ENCODE data around the gene TCEAL1.
"Not testable (repeated sequence)": the region's sequence is repeated elsewhere in the genome, so short reads cannot be mapped to it uniquely, and the experiment has no call there.

The TCEAL1 gene, protein sequence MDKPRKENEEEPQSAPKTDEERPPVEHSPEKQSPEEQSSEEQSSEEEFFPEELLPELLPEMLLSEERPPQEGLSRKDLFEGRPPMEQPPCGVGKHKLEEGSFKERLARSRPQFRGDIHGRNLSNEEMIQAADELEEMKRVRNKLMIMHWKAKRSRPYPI

GRCh38 chrX:103628386-103629317 lies at the start of gene TCEAL1:
Gene TCEAL1 (plus strand): TSS chrX:103628975. CDS start chrX:103629917, 942 bp downstream.
- no peaks in the 10 kb centered on the region for H3K36me3 Mint-ChIP-seq (ENCODE audit: low read depth)
- peaks cover 3% of the 10 kb centered on the region for H3K9me3 Mint-ChIP-seq
- peak within 1 kb of the TSS; percentile 95 for H3K27ac Mint-ChIP-seq
- H3K27me3 Mint-ChIP-seq (ENCODE audit: low read depth, poor library complexity) = no peaks in the 10 kb centered on the region
- peaks cover 36% of the 10 kb centered on the region for H3K4me1 Mint-ChIP-seq
- DNase-seq = peak; percentile 46
- H3K4me3 Mint-ChIP-seq = peak within 1 kb of the TSS; percentile 86
- TF ChIP-seq, protein P1, sequence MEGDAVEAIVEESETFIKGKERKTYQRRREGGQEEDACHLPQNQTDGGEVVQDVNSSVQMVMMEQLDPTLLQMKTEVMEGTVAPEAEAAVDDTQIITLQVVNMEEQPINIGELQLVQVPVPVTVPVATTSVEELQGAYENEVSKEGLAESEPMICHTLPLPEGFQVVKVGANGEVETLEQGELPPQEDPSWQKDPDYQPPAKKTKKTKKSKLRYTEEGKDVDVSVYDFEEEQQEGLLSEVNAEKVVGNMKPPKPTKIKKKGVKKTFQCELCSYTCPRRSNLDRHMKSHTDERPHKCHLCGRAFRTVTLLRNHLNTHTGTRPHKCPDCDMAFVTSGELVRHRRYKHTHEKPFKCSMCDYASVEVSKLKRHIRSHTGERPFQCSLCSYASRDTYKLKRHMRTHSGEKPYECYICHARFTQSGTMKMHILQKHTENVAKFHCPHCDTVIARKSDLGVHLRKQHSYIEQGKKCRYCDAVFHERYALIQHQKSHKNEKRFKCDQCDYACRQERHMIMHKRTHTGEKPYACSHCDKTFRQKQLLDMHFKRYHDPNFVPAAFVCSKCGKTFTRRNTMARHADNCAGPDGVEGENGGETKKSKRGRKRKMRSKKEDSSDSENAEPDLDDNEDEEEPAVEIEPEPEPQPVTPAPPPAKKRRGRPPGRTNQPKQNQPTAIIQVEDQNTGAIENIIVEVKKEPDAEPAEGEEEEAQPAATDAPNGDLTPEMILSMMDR (IDR thresholded peaks at IDR 0.05) = no peak

- H3K9me3 Mint-ChIP-seq = peaks cover 36% of the 10 kb centered on the region
- DNase-seq = no peak
- peaks cover 22% of the 10 kb centered on the region for H3K27me3 Mint-ChIP-seq (ENCODE audit: low read depth, poor library complexity)
- H3K4me1 Mint-ChIP-seq = peaks cover 8% of the 10 kb centered on the region
- H3K27ac Mint-ChIP-seq = no peak overlapping the region
- TF ChIP-seq, protein P1 (IDR thresholded peaks at IDR 0.05) = no peak
- peaks cover 6% of the 10 kb centered on the region for H3K36me3 Mint-ChIP-seq (ENCODE audit: low read depth)
- H3K4me3 Mint-ChIP-seq = peak overlapping the region; percentile 96
Measured at GRCh38 chrX:103584596-103584995, 44.2 kb upstream of the TCEAL1 start.

- TF ChIP-seq, protein P1 (IDR thresholded peaks at IDR 0.05) = no peak
- H3K27me3 Mint-ChIP-seq (ENCODE audit: low read depth, poor library complexity) = peaks cover 22% of the 10 kb centered on the region
- peak within 1 kb of the TSS; percentile 96 for H3K4me3 Mint-ChIP-seq
- DNase-seq = peak; percentile 64
- H3K9me3 Mint-ChIP-seq = peaks cover 33% of the 10 kb centered on the region
- H3K4me1 Mint-ChIP-seq = peaks cover 8% of the 10 kb centered on the region
- H3K36me3 Mint-ChIP-seq (ENCODE audit: low read depth) = peaks cover 11% of the 10 kb centered on the region
- no peak within 1 kb of the TSS for H3K27ac Mint-ChIP-seq
Measured at GRCh38 chrX:103585411-103586313, 43.1 kb upstream of the TCEAL1 start, which contains the start of gene TCEAL4. Gene TCEAL4 (plus strand): TSS chrX:103585515. CDS start chrX:103586676, 1,161 bp downstream.

- no peak for DNase-seq
- H3K36me3 Mint-ChIP-seq (ENCODE audit: low read depth) = peaks cover 14% of the 10 kb centered on the region
- H3K27me3 Mint-ChIP-seq (ENCODE audit: low read depth, poor library complexity) = peaks cover 18% of the 10 kb centered on the region
- peak overlapping the region; percentile 96 for H3K4me3 Mint-ChIP-seq
- TF ChIP-seq, protein P1 (IDR thresholded peaks at IDR 0.05) = no peak
- H3K27ac Mint-ChIP-seq = no peak overlapping the region
- peaks cover 8% of the 10 kb centered on the region for H3K4me1 Mint-ChIP-seq
- H3K9me3 Mint-ChIP-seq = peaks cover 27% of the 10 kb centered on the region
Measured at GRCh38 chrX:103586314-103586646, 42.5 kb upstream of the TCEAL1 start.

DNA sequence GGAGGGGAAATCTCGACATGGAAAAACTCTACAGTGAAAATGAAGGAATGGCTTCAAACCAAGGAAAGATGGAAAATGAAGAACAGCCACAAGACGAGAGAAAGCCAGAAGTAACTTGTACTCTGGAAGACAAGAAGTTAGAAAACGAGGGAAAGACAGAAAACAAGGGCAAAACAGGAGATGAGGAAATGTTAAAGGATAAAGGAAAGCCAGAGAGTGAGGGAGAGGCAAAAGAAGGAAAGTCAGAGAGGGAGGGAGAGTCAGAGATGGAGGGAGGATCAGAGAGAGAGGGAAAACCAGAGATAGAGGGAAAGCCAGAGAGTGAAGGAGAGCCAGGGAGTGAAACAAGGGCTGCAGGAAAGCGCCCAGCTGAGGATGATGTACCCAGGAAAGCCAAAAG lies 42.1 kb upstream of the TCEAL1 start:
- peaks cover 14% of the 10 kb centered on the region for H3K27me3 Mint-ChIP-seq (ENCODE audit: low read depth, poor library complexity)
- TF ChIP-seq, protein P1 (IDR thresholded peaks at IDR 0.05) = no peak
- no peak overlapping the region for H3K27ac Mint-ChIP-seq

DNA sequence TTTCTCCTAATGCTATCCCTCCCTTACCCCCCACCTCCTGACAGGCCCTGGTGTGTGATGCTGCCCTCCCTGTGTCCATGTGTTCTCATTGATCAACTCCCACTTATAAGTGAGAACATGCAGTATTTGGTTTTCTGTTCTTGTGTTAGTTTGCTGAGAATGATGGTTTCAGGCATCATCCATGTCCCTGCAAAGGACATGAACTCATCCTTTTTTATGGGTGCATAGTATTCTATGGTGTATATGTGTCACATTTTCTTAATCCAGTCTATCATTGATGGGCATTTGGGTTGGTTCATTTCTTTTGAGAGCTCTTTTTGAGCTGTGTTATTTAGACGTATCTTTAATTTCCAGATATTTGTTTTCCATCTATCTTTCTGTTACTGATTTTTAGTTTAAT lies 36.5 kb upstream of the TCEAL1 start:
- DNase-seq; H3K4me3 Mint-ChIP-seq; H3K4me1 Mint-ChIP-seq; H3K27ac Mint-ChIP-seq; H3K27me3 Mint-ChIP-seq (ENCODE audit: low read depth, poor library complexity): not testable (repeated sequence)
- peaks cover 43% of the 10 kb centered on the region for H3K9me3 Mint-ChIP-seq
- peaks cover 62% of the 10 kb centered on the region for H3K36me3 Mint-ChIP-seq (ENCODE audit: low read depth)

More for the DNA sequence above, 42.1 kb upstream of the TCEAL1 start:
- Mint-ChIP-seq H3K9me3 (peaks cover 26% of the 10 kb centered on the region), H3K4me1 (peaks cover 8% of the 10 kb centered on the region), H3K4me3 (peak overlapping the region; percentile 96), H3K36me3 (ENCODE audit: low read depth) (peaks cover 18% of the 10 kb centered on the region)
- no peak for DNase-seq

DNA sequence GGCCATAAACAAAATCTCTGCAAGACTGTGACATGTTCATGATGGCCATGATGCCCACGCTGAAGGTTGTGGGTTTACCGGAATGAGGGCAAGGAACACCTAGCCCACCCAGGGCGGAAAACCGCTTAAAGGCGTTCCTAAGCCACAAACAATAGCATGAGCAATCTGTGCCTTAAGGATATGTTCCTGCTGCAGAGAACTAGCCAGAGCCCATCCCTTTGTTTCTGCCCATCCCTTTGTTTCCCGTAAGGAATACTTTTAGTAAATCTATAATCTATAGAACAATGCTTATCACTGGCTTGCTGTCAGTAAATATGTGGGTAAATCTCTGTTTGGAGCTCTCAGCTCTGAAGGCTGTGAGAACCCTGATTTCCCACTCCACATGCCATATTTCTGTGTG lies 33.6 kb upstream of the TCEAL1 start:
- not testable (repeated sequence) for H3K4me3 Mint-ChIP-seq; H3K27ac Mint-ChIP-seq; H3K27me3 Mint-ChIP-seq (ENCODE audit: low read depth, poor library complexity); H3K4me1 Mint-ChIP-seq; DNase-seq
- Mint-ChIP-seq H3K9me3 (peaks cover 43% of the 10 kb centered on the region), H3K36me3 (ENCODE audit: low read depth) (peaks cover 68% of the 10 kb centered on the region)

Measured in nephron progenitor cell (in vitro differentiated cells).